OCI-LY3 (cell line): ENCODE measurements around the gene COIL.

Experiments
- EZH2phosphoT487 ChIP-seq: fragments of 200-600 bp; shearing (Covaris generic); IDR thresholded peaks from 2 replicates; pipeline ENCODE4 v1.6.1; 2018; ENCODE audit warnings: antibody characterized with exemption, mixed run types, low read depth
- TF ChIP-seq, protein P1 (sequence below): fragments of 200-600, 300-600 bp; sonication (generic); IDR thresholded peaks from 2 replicates; pipeline ENCODE4 v1.5.1; 2014; ENCODE audit warnings: antibody characterized with exemption, low read length, low read depth

DNA sequence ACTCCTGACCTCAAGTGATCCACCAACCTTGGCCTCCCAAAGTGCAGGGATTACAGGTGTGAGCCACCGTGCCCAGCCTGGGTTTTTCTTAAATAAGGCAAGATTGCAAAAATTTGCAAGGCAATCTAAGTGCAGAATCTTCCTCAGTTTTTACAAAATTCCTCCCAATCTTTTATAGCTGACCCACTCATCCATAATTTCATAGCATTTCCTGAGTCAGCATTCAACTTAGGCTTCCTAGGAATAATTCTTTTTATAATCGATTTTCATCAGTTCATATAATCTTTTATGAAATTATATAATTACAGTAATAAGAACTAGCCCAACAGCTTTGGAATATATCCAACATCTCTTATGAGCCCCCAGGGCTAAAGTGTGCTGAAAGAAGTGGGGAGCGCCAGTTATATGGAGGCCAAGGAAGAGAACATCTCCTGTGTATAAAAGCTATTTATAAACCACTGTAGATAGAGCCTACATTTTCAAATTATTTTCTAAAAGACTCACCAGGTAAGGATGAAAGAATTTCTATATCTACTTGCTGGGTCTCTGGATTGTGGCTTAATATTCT, 14.8 kb downstream of the COIL start:
- TF ChIP-seq, protein P1, sequence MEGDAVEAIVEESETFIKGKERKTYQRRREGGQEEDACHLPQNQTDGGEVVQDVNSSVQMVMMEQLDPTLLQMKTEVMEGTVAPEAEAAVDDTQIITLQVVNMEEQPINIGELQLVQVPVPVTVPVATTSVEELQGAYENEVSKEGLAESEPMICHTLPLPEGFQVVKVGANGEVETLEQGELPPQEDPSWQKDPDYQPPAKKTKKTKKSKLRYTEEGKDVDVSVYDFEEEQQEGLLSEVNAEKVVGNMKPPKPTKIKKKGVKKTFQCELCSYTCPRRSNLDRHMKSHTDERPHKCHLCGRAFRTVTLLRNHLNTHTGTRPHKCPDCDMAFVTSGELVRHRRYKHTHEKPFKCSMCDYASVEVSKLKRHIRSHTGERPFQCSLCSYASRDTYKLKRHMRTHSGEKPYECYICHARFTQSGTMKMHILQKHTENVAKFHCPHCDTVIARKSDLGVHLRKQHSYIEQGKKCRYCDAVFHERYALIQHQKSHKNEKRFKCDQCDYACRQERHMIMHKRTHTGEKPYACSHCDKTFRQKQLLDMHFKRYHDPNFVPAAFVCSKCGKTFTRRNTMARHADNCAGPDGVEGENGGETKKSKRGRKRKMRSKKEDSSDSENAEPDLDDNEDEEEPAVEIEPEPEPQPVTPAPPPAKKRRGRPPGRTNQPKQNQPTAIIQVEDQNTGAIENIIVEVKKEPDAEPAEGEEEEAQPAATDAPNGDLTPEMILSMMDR = no peak
- no peak for TF ChIP-seq EZH2phosphoT487
